ENCODE data around the gene APOF.
"Not testable (repeated sequence)": the region's sequence is repeated elsewhere in the genome, so short reads cannot be mapped to it uniquely, and the experiment has no call there.

APOF gene, protein sequence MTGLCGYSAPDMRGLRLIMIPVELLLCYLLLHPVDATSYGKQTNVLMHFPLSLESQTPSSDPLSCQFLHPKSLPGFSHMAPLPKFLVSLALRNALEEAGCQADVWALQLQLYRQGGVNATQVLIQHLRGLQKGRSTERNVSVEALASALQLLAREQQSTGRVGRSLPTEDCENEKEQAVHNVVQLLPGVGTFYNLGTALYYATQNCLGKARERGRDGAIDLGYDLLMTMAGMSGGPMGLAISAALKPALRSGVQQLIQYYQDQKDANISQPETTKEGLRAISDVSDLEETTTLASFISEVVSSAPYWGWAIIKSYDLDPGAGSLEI

DNA sequence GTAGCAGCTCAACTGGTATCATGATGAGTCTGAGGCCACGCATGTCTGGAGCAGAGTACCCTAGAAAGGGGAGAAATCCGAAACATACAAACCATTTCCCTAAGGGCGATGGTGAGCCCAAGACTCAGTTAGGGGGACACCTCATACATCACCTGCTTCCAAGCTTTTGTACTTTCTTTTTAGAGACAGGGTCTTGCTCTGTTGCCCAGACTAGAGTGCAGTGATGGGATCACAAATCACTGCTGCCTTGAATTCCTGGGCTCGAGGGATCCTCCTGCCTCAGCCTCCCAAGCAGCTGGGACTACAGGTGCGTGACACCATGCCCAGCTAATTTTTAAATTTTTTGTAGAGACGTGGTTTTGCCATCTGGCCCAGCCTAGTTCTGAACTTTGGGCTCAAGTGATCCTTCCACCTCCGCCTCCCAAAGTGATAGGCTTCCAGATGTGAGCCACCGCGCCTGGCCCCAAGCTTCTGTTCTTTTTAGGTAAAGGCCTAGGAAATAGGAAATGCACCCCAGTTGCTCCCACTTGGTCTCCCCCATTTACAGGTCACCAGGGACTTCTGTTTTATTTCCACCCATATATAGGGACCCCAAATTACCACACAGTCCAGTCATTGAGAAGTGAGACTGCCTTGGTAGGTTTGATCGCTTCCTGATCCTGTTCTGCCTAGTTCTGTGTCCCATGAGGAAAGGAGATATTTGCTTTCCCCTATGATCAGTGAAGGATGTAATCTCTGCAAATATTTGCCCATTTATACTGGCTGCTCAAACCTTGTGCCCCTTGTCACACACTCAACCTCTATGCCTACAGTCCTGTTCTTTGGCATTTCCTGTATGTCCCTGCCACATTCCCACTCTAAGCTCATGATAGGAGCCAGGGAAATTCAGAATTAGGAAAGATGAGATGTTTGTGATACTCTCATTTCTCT is at the start of gene APOF:
APOF (minus strand) TSS at position 728 of the 930 bp plus-strand sequence; CDS start at position 616, 112 bp downstream.
- no peak for DNase-seq (ENCODE audit: low read depth)

DNA sequence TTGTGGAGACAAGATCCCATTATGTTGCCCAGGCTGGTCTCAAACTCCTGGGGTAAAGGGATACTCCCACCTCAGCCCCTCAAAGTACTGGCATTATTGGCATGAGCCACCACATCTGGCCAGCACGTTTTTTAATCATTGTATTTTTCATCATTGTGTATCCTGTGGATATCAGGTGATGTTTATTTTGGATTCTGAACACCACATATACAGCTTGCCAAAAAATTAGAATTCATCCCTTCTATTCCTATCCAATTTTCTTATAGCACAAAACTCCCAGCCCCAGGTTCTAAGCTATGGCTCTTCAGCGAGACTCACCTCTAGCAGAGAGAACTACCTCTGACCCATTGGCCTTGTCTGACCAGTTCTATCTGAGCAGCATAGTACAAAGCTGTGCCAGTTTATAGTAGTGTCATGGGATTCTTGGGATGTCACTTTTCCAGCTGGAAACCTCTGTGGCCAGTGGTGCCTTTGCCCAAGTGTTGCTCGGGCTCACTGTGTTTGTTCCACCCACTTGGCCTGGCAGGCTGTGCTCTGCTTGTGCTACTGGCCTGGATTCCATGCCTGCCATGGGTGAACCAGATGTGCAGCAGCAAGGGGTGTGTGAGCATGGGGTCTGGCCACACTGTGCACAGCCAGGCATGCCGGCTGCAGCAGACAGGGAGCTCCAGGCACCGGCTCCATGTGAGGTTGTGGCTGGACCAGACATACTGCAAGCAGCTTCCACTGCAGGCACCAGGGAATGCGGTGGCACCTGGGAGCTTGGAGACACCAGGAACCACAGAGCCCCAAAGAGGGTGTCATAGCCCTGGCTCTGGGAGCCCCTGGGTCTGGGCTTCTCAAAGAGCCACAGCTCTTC is 49.4 kb upstream of the APOF start:
- DNase-seq (ENCODE audit: low read depth) = no peak

DNA sequence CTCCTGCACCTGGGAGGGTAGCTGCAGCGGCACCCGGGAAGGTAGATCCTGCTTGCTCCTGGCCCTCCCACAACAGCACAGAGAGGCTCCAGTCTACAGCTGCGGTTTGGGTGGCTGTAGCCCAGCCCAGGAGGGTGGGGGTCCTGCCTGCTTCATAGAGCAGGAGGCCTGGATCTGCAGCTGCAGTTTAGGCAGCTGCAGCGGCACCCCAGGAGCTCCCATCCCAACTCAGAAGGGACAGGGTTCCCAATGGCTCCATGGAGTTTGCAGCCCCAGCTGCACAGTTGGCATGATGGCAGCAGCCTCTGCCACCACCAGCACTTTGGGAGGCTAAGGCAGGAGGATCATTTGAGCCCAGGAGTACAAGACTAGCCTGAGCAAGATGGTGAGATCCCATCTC is 48.1 kb upstream of the APOF start:
- no peak for DNase-seq (ENCODE audit: low read depth)

DNA sequence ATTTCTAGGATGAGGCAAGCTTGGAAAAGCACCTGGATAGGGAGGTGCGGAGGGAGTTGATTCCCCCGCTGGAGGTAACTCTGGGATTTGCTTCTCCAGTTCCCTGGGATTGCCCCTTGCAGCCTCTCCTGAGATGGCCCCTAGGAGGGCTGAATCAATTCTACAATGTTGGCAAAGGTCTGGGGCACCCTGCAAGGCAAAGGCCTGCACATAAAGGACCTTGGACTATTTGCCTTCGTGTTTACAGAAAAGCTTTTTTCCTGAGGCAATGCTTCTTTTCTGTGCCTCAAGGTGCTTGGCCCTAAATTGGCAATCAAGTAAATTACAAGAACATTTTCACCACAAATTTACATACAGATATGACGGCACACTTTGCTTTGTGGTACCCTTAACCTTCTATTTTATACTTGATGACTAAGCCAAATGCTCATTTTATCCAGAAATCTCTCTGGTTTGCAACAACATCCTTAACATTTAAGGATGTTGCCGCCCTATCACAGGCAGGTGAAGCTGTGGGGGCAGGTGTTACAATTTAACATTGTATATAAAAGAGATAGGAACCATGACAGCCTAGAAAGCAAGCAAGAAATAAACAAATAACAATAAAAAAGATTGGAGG is 46.3 kb upstream of the APOF start:
- DNase-seq (ENCODE audit: low read depth) = no peak

DNA sequence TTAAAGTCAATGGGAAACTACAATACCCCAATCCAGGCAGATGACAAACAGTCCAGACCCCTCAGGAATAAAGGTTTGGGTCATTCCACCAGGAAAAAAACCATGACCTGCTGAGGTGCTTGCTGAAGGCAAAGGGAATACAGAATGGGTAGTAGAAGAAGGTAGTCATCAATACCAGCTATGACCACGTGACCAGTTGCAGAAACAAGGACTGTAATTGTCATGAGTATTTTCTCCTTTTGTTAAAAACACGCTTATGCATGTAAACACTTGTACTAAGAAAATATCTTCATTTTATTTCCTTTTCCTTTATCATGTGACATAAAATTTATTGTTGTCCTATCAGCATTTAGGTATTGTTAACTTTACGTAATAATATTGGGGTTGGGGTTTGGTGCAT is 41.6 kb upstream of the APOF start:
- DNase-seq (ENCODE audit: low read depth) = not testable (repeated sequence)

DNA sequence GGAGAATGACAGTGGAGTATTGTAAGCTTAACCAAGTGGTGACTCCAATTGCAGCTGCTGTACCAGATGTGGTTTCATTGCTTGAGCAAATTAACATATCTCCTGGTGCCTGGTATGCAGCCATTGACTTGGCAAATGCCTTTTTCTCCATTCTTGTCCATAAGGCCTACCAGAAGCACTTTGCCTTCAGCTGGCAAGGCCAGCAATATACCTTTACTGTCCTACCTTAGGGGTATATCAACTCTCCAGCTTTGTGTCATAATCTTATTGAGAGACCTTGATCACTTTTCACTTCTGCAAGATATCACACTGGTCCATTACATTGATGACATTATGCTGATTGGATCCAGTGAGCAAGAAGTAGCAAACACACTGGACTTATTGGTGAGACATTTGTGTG is 39.0 kb upstream of the APOF start:
- not testable (repeated sequence) for DNase-seq (ENCODE audit: low read depth)

DNA sequence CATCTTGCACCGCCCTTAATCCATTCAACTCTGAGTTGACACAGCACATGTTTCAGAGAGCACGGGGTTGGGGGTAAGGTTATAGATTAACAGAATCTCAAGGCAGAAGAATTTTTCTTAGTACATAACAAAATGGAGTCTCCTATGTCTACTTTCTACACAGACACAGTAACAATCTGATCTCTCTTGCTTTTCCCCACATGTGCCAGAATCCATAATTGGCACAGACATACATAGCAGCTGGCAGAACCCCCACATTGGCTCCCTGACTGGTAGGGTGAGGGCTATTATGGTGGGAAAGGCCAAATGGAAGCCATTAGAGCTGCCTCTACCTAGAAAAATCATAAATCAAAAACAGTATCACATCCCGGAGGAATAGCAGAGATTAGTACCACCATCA is 38.5 kb upstream of the APOF start:
- not testable (repeated sequence) for DNase-seq (ENCODE audit: low read depth)

DNA sequence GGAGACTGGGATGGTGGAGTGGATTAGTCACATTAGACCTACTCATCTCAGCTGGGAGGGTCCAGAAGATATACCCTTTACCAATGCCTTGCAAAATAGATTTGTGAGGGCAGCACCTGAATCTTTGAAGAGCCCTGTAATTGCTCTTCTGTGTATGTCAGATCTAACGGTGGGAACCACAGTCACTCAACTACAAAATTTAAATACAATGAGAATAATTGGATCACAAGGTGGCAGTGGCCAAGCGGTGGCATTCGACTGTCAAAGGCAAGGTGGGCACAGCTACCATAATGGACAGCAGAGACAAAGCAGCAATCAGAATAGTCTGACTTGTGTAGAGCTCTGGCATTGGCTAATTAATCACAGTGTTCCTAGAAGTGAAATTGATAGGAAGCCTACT is 36.8 kb upstream of the APOF start:
- not testable (repeated sequence) for DNase-seq (ENCODE audit: low read depth)

DNA sequence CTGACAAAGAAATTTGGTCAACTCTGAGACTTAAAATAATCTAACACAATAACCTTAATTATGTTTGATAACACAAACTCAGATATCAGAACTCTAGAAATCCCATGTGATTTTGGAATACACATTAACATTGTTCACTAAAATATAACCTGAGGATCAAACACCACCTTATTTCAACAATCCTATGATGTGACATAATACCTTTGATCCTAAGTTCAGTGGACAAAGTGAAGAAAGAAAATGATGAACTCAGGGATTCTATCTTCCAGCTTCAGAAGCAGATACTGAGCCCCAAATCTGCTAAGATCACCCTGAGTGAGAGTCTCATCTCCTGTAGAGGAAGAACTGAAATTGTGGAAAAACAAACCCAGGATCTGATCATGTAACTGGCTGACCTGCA is 35.7 kb upstream of the APOF start:
- DNase-seq (ENCODE audit: low read depth) = no peak

DNA sequence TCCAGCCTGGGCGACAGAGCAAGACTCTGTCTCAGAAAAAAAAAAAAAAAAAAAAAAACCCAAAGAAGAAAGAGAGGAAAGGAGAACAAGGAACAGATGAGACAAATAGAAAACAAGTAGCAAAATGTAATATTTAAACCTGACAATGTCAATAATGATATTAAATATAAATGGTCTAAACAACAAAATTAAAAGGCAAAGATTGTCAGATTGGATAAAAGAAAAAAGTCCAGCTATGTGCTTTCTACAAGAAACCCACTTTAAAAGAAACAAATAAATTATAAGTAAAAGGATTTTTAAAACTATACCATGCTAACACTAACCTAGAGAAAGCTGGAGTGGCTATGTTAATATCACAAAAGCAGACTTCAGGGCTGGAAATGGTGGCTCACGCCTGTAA is 29.7 kb upstream of the APOF start:
- no peak for DNase-seq (ENCODE audit: low read depth)

DNA sequence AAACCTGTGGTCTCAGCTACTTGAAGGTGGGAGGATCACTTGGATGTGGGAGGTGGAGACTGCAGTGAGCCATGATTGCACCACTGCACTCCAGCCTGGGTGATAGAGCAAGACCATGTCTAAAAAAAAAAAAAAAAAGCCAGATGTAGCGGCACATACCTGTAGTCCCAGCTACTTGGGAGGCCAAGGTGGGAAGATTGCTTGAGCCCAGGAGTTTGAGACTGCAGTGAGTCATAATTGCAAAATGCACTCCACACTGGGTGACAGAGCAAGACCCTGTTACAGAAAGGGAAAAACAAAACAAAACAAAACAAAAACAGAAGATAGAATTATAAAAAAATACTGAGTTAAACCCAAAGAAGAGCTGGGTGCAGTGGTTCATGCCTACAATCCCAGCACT is 29.1 kb upstream of the APOF start:
- DNase-seq (ENCODE audit: low read depth) = no peak

DNA sequence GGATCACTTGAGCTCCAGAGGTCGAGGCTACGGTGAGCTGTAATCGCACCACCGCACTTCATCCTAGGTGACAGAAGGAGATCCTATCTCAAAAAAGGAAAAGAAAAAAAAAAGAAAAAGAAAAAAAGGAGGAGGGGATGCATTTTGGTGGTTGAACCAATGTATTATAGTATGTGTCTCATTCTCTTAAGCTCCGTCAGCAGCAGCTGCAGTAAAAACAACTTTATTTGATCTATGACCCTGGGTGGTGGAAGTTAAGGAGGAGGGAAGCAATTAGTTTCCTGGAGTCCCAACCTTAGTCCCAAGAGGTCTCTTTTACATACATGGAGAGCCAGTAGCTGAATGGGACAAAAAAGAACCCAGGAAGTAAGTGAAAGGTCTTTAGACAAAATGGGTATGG is 26.8 kb upstream of the APOF start:
- no peak for DNase-seq (ENCODE audit: low read depth)

DNA sequence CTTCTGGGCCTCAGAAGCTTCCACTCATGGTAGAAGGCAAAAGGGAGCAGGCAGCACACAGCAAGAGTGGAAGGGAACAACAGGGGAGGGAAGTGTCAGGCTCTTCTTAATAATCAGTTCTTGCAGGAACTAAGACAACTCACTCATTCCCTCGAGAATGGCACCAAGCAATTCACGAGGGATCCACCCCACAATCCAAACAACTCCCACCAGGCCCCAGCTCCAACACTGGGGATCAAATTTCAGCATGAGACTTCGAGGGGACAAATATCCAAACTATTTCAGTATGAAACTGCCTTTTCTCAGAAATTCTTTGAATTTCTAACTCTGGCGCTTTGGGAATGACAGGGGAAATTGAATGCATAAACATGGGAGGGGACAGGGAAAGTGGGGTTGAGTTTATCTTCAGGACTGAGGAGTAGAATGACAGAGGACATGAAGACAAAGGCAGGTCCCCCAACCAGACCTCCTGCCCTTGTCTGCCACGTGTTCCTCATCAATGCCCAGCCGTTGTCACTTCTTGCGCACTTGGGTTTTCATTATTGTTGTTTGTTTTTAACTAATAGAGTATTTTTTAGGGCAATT is 24.6 kb upstream of the APOF start:
- DNase-seq (ENCODE audit: low read depth) = no peak

DNA sequence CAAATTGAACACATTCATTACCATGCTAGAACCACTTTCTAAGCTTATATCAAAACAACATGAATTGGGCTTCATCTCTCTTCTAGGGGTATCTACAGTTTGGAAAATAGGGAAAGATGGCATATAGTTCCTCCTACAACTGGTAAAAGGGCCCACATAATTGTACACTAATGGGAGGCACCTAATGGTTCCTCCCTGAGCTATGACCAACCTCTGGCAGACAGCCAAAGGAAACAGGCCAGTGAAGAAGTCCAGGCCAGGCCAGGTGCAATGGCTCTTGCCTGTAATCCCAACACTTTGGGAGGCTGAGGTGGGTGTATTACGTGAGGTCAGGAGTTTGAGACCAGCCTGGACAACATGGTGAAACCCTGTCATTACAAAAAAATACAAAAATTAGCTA is 23.2 kb upstream of the APOF start:
- no peak for DNase-seq (ENCODE audit: low read depth)

DNA sequence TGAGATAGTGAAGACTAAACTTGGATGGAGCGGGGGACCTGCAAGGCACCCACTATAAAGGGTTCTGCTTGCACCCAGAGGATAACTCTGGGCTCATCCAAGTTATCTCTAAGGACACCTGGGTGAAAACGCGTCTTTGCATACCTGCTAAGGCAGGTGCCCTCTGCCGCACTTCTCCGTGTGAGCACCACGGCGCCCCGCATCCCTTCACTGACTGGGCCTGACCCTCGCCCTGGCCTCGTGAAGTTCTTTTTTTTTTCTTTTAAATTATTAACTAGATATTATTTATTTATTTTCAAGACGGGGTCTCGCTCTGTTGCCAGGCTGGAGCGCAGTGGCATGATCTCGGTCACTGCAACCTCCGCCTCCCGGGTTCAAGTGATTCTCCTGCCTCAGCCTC is 20.0 kb upstream of the APOF start:
- no peak for DNase-seq (ENCODE audit: low read depth)

DNA sequence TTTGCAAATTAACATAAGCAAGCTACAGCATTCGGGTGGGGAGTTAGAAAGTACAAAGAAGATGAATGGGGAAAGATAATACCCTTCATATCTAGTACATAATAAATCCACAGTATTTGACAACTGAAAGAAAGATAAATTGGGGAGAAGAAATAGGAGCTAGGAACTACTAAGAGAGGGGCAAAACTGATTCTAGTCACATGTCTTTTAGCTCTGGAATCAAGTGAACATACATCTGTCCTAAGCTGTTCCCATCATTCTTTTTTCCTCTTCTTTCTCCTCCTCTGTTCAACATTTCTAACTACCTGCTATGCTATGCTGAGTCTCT is 15.3 kb upstream of the APOF start:
- DNase-seq (ENCODE audit: low read depth) = no peak

DNA sequence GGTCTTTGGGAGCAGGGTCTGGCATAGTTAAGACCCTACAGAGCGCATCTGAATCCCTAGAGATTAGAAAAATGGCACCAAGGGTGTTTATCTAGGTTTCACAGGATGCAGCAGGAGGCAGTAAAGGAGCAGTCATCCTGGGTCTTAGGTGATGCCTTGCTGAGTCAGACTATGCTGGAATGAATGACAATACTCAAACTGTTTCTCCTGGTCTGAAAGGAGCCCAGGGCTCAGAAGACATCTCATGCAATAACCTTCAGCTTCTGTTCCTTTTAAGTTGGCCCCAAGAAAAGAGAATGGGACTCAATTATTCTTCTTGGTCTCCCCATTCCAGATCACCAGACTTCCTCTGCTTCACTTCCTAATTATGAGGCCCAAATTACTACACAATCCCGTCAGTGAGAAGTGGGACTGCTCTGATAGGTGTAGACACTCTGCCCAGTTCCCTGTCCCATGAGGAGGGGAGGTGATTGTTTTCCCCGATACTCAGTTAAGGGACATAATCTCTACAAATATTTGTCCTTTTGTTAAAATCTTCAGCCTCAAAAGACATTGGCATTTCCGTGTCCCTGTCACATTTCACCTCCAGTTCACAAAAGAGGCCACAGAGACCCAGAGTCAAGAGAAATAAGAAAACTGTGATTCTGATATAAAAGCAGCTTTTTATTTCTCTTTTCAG is 14.8 kb upstream of the APOF start:
- DNase-seq (ENCODE audit: low read depth) = no peak

DNA sequence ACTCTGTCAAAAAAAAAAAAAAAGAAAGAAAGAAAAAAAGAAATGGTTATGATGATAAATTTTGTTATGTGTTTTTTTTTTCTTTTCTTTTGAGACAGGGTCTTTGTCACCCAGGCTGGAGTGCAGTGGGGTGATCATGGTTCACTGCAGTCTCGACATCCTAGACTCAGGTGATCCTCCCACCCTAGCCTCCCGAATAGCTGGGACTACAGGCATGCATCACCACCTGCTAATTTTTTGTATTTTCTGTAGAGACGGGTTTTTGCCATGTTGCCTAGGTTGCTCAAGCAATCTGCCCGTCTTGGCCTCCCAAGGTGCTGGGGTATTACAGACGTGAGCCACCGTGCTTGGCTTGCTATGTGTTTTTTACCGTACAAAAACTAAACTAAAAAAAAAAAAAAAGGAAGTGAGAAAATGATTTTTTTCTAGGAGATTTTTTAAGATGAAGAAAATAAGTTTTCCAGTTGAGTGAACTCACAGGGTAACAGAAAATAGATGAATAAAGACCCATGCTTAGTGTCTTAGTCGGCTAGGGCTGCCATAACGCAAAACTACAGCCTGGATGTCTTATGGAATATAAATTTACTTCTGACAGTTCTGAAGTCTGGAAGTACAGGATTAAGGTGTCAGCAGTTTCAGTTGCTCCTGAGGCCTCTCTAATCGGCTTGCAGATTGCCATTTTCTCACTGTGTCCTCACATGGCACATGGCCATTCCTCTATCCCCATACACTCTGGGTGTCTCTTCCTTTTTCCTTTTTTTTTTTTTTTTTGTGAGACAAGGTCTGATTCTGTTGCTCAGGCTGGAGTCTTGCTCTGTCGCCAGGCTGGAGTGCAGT is 13.2 kb upstream of the APOF start:
- no peak for DNase-seq (ENCODE audit: low read depth)

DNA sequence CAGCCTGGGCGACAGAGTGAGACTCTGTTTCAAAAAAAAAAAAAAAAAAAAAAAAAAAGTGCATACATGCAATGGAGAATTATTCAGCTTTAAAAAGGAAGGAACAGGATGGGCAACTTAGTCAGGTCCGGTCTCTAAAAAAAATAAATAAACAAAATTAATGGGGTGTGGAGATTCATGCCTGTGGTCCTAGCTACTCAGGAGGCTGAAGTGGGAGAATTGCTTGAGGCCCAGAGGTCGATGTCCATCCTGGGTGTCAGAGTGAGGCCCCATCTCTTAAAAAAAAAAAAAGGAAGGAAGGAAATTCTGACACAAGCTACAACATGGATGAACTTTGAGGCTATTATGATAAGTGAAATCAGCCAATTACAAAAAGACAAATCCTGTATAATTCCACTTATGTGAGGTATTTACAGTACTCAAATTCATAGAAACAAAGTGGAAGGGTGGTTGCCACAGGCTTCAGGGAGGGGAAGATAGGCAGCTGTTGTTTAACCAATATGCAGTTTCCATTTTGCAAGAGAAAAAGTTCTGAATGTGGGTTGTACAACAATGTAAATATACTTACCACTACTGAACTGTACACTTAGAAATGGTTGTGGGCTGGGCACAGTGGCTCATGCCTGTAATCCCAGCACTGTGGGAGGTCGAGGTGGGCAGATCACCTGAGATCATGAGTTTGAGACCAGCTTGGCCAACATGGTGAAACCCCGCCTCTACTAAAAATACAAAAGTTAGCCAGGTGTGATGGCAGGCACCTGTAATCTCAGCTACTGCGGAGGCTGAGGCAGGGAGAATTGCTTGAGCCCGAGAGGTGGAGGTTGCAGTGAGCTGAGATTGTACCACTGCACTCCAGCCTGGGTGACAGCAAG is 12.3 kb upstream of the APOF start:
- no peak for DNase-seq (ENCODE audit: low read depth)
